Lower lobe of right lung (tissue), 2 donors: ENCODE data around the gene FBXL12. TPM values are rescaled to one million over a fixed set of nuclear protein-coding genes. Genes with fewer than 3 reads are reported as not detected.

Experiments
- ATAC-seq, 2 donors: fragments of 200-7000 bp; cut with Tn5 transposase; one replicate each; pipeline ENCODE4 v1.9.1; 2020 to 2022; ENCODE audit warnings: mild to moderate bottlenecking in 2 of 2, moderate library complexity in 2 of 2
- DNase-seq: peaks from one replicate; pipeline ENCODE4 v3.0.0-alpha.2; 2020
- H3K27ac ChIP-seq: fragments of 200-600 bp; one replicate; pipeline ENCODE4 v1.8.0; 2022
- H3K27me3 ChIP-seq: fragments of 200-600 bp; one replicate; pipeline ENCODE4 v1.8.0; 2022; ENCODE audit warnings: low read depth
- H3K36me3 ChIP-seq: fragments of 200-600 bp; one replicate; pipeline ENCODE4 v1.8.0; 2022; ENCODE audit warnings: mild to moderate bottlenecking
- H3K4me1 ChIP-seq: fragments of 200-600 bp; one replicate; pipeline ENCODE4 v1.8.0; 2022
- H3K4me3 ChIP-seq: fragments of 200-600 bp; one replicate; pipeline ENCODE4 v1.8.0; 2022; ENCODE audit warnings: mild to moderate bottlenecking
- H3K9me3 ChIP-seq: fragments of 200-600 bp; one replicate; pipeline ENCODE4 v1.8.0; 2022
- CTCF ChIP-seq: fragments of 200-600 bp; IDR thresholded peaks from one replicate; pipeline ENCODE4 v1.8.0; 2022; ENCODE audit warnings: antibody characterized with exemption, mild to moderate bottlenecking
- intact Hi-C: fragments of 100-400 bp; cut with DNase I; formaldehyde crosslinking; loops from one replicate; pipeline ENCODE4 v1.11.0; 2022
- total RNA-seq: library from RNA; stranded (reverse); fragmentation: NEBNext Ultra II Directional; extraction: Animal tissue kit (Norgen Biotek cat#: 25700); gene quantifications from one replicate; pipeline ENCODE4 v1.2.1, GENCODE V29; 2021
- donor health status: DM: no; HTN: yes; CAD: no; lungs with severe emphysema.

Gene FBXL12
- total RNA-seq, 1 donor from 2014 or later = 18.6 TPM

GRCh38 chr19:9806803-9807202, 12.1 kb downstream of the FBXL12 start:
- ATAC-seq (no peak), DNase-seq (no peak)
- Histone ChIP-seq H3K4me1 (no peaks in the 10 kb centered on the region), H3K27ac (no peak overlapping the region), H3K4me3 (no peak overlapping the region), H3K36me3 (peaks cover 60% of the 10 kb centered on the region), H3K27me3 (no peaks in the 10 kb centered on the region), H3K9me3 (no peaks in the 10 kb centered on the region)
- intact Hi-C loops = no loop called here
- no peak for TF ChIP-seq CTCF

GRCh38 chr19:9801976-9802375, 16.9 kb downstream of the FBXL12 start:
- peaks cover 16% of the 10 kb centered on the region for H3K36me3 ChIP-seq
- DNase-seq (no peak), ATAC-seq (no peak)
- no peaks in the 10 kb centered on the region for H3K27me3 ChIP-seq
- intact Hi-C loops = no loop called here
- no peak for TF ChIP-seq CTCF
- H3K4me1 ChIP-seq = no peaks in the 10 kb centered on the region
- no peaks in the 10 kb centered on the region for H3K9me3 ChIP-seq
- no peak overlapping the region for H3K27ac ChIP-seq
- H3K4me3 ChIP-seq = no peak overlapping the region

- H3K27ac ChIP-seq = no peak overlapping the region
- intact Hi-C loops = loop anchor here (10.0 kb wide), 1 partner anchor 174 kb away; the partner anchor contains the start of gene ZNF561
- no peaks in the 10 kb centered on the region for H3K9me3 ChIP-seq
- H3K36me3 ChIP-seq = no peaks in the 10 kb centered on the region
- H3K27me3 ChIP-seq = no peaks in the 10 kb centered on the region
- no peaks in the 10 kb centered on the region for H3K4me1 ChIP-seq
- no peak for DNase-seq
- H3K4me3 ChIP-seq = no peak overlapping the region
- no peak for TF ChIP-seq CTCF
- no peak for ATAC-seq
These were observed 19.7 kb downstream of the FBXL12 start for GRCh38 chr19:9799162-9799561.

GRCh38 chr19:9797871-9798270, 21.0 kb downstream of the FBXL12 start:
- no peak overlapping the region for H3K27ac ChIP-seq
- H3K36me3 ChIP-seq = no peaks in the 10 kb centered on the region
- DNase-seq (no peak), ATAC-seq (no peak)
- H3K4me3 ChIP-seq = no peak overlapping the region
- no peaks in the 10 kb centered on the region for H3K27me3 ChIP-seq
- no peaks in the 10 kb centered on the region for H3K4me1 ChIP-seq
- no peak for TF ChIP-seq CTCF
- intact Hi-C loops = loop anchor here (10.0 kb wide), 1 partner anchor 173 kb away; the partner anchor contains the start of gene ZNF561
- H3K9me3 ChIP-seq = no peaks in the 10 kb centered on the region

- Histone ChIP-seq H3K36me3 (no peaks in the 10 kb centered on the region), H3K4me1 (no peaks in the 10 kb centered on the region), H3K27ac (peak overlapping the region; percentile 15), H3K9me3 (no peaks in the 10 kb centered on the region), H3K27me3 (no peaks in the 10 kb centered on the region), H3K4me3 (no peak overlapping the region)
- DNase-seq = peak; percentile 81
- intact Hi-C loops = loop anchor here (10.0 kb wide), 1 partner anchor 171 kb away; the partner anchor contains the start of gene ZNF561
- TF ChIP-seq CTCF = peak; percentile 81
- peak; percentile 28 to 46 for ATAC-seq
These were observed 22.6 kb downstream of the FBXL12 start for GRCh38 chr19:9796113-9796773.
